Stomach (tissue), 19 donors: ENCODE results near the gene NASP. TPM values are rescaled to one million over a fixed set of nuclear protein-coding genes. Genes with fewer than 3 reads are reported as not detected.

Experiments
- DNase-seq, 2 donors: peaks; one replicate each; pipeline versions ENCODE4 v3.0.0 to v3.0.0-alpha.2; 2013 to 2019
- H3K27ac ChIP-seq, 5 donors: fragments of 200-600 bp in 4 of 5; sonication (generic) in 4 of 5; one replicate each; pipeline ENCODE4 v1.5.1; 2013 to 2019; ENCODE audit warnings: mild to moderate bottlenecking in 1 of 5, moderate library complexity in 1 of 5
- H3K27me3 ChIP-seq, 3 donors: fragments of 200-600 bp; sonication (generic); one replicate each; pipeline ENCODE4 v1.5.1; 2017 to 2019; ENCODE audit warnings: mixed run types in 1 of 3
- H3K36me3 ChIP-seq, 4 donors: fragments of 200-600 bp; sonication (generic); 1 replicate in 3 of 4; 2 replicates in 1 of 4; pipeline ENCODE4 v1.5.1; 2016 to 2019
- H3K4me1 ChIP-seq, 4 donors: fragments of 200-600 bp; sonication (generic); one replicate each; pipeline ENCODE4 v1.5.1; 2016 to 2019
- H3K4me3 ChIP-seq, 4 donors: fragments of 200-600 bp; sonication (generic) in 3 of 4; one replicate each; pipeline ENCODE4 v1.5.1; 2016 to 2019; ENCODE audit warnings: mild to moderate bottlenecking in 1 of 4
- H3K9me3 ChIP-seq, 4 donors: fragments of 200-600 bp; sonication (generic); one replicate each; pipeline ENCODE4 v1.5.1; 2016 to 2019
- CTCF ChIP-seq, 7 experiments: fragments of 450-650 bp in 4 of 7; fragments of 200-600 bp in 3 of 7; sonication (generic) in 3 of 7; IDR thresholded peaks; one replicate each; pipeline ENCODE4 v1.5.1; 2016 to 2019; ENCODE audit warnings: antibody characterized with exemption in 7 of 7, control low read depth in 2 of 7, mild to moderate bottlenecking in 1 of 7
- EP300 ChIP-seq: sonication (generic); formaldehyde crosslinking; IDR thresholded peaks from one replicate; pipeline ENCODE4 v1.6.1; 2017; ENCODE audit warnings: antibody characterized with exemption
- POLR2A ChIP-seq, 4 donors: fragments of 450-650 bp; IDR thresholded peaks; one replicate each; pipeline ENCODE4 v1.6.1; 2016; ENCODE audit warnings: antibody characterized with exemption in 4 of 4, control low read depth in 2 of 4, mild to moderate bottlenecking in 1 of 4, moderate library complexity in 1 of 4
- POLR2AphosphoS5 ChIP-seq, 3 donors: sonication (generic); formaldehyde crosslinking; IDR thresholded peaks; one replicate each; pipeline ENCODE4 v1.6.1; 2016; ENCODE audit warnings: antibody characterized with exemption in 3 of 3
- WGBS, 5 donors: extraction: QIAGEN DNeasy Blood & Tissue Kit in 3 of 5; methylation state at CpG; one replicate each; pipeline versions ENCODE4 v1.1.5 to v1.1.7; 2013 to 2018; 5-methylcytosine and 5-hydroxymethylcytosine counted together
- intact Hi-C: fragments of 100-400 bp; cut with DNase I; formaldehyde crosslinking; loops from one replicate; pipeline ENCODE4 v1.15.1; 2023; ENCODE audit warnings: low total_unique reads
- long read RNA-seq, 10 donors: transcript quantifications; one replicate each; lab custom pipeline, GENCODE V29; 2026
- polyA plus RNA-seq, 3 donors: library from polyadenylated mRNA; stranded (reverse); fragments of 200-250 nt; gene quantifications; one replicate each; pipeline ENCODE4 v1.2.3, GENCODE V29; 2013
- total RNA-seq, 5 donors: library from RNA; depleted of rRNA; stranded (reverse); fragments of >200 nt; gene quantifications; one replicate each; pipeline versions ENCODE4 v1.1.0 to v1.2.3, GENCODE V29; 2014 to 2016
- donor health status: healthy with polysubstance abuse.
- donor health status: Bipolar disorder and iron deficiency.
- donor health status: healthy.

NASP gene
- total RNA-seq (100 to 1,000 TPM in 2 of 5 donors, 10 to 100 TPM in 3; 14.0 to 107 (median 51.8) TPM), polyA plus RNA-seq (100 to 1,000 TPM in 1 of 3 donors, 10 to 100 TPM in 2; 78.7 to 119 (median 79.9) TPM)
- long read RNA-seq, donor 1, partial matches to known transcripts: 6 of 18 reads
- long read RNA-seq, donor 1, other reads (novel, unspliced or antisense): 0 of 18 reads
- long read RNA-seq, donor 2, transcript NASP-210 (9 exons, 3,659 nt): major isoform, 9 of 16 reads
- long read RNA-seq, donor 2, partial matches to known transcripts: 0 of 16 reads
- long read RNA-seq, donor 2, other reads (novel, unspliced or antisense): 0 of 16 reads
- long read RNA-seq, donor 3, transcript NASP-207 (5 exons, 604 nt): major isoform, 5 of 9 reads
- long read RNA-seq, donor 3, partial matches to known transcripts: 0 of 9 reads
- long read RNA-seq, donor 3, other reads (novel, unspliced or antisense): 0 of 9 reads
- long read RNA-seq, donor 4: 0 reads
- long read RNA-seq, donor 5, transcript NASP-207 (5 exons, 604 nt): major isoform, 10 of 23 reads
- long read RNA-seq, donor 5, partial matches to known transcripts: 5 of 23 reads
- long read RNA-seq, donor 5, other reads (novel, unspliced or antisense): 0 of 23 reads
- long read RNA-seq, donor 6: 0 reads
- long read RNA-seq, donor 7, transcript NASP-202 (14 exons, 1,538 nt): major isoform, 5 of 11 reads
- long read RNA-seq, donor 7, partial matches to known transcripts: 0 of 11 reads
- long read RNA-seq, donor 7, other reads (novel, unspliced or antisense): 0 of 11 reads
- long read RNA-seq, donor 8, transcript NASP-207 (5 exons, 604 nt): major isoform, 10 of 46 reads
- long read RNA-seq, donor 8, transcript NASP-210 (9 exons, 3,659 nt): minor isoform, 8 of 46 reads
- long read RNA-seq, donor 8, partial matches to known transcripts: 19 of 46 reads
- long read RNA-seq, donor 8, other reads (novel, unspliced or antisense): 0 of 46 reads
- long read RNA-seq, donor 9, transcript NASP-207 (5 exons, 604 nt): minor isoform, 7 of 35 reads
- long read RNA-seq, donor 9, transcript NASP-209 (2 exons, 541 nt): major isoform, 10 of 35 reads
- long read RNA-seq, donor 9, partial matches to known transcripts: 12 of 35 reads
- long read RNA-seq, donor 9, other reads (novel, unspliced or antisense): 0 of 35 reads
- long read RNA-seq, donor 10, transcript NASP-202 (14 exons, 1,538 nt): minor isoform, 6 of 18 reads
- long read RNA-seq, donor 10, transcript NASP-207 (5 exons, 604 nt): major isoform, 9 of 18 reads
- long read RNA-seq, donor 10, partial matches to known transcripts: 0 of 18 reads
- long read RNA-seq, donor 10, other reads (novel, unspliced or antisense): 0 of 18 reads

- H3K4me1 ChIP-seq: peaks cover 19 to 43% (median 33%) of the 10 kb centered on the region in 4 donors
- H3K36me3 ChIP-seq: no peaks in the 10 kb centered on the region
- no peak for TF ChIP-seq CTCF (IDR thresholded peaks at IDR 0.05)
- TF ChIP-seq EP300: no peak
- peak in 1 of 4 donors; percentile 52 for TF ChIP-seq POLR2A (IDR thresholded peaks at IDR 0.05)
- TF ChIP-seq POLR2AphosphoS5 (IDR thresholded peaks at IDR 0.05): peak in 2 of 3 donors; percentile 81 to 91
- intact Hi-C loops: no loop called here
- H3K4me3 ChIP-seq: peak within 1 kb of the TSS; percentile 99 to 100 (median 100)
- peak; percentile 92 to 95 for DNase-seq
- H3K27me3 ChIP-seq: no peaks in the 10 kb centered on the region
- H3K27ac ChIP-seq: peak within 1 kb of the TSS; percentile 93 to 96 (median 95)
- no peaks in the 10 kb centered on the region for H3K9me3 ChIP-seq
- WGBS, 5 donors: 0 to 1% (median 0%) methylated on average over 36 to 41 of the region's 41 CpGs
These were observed at the start of gene NASP for GRCh38 chr1:45583666-45584350. Gene NASP, plus strand, starts transcription at chr1:45584041. Its CDS starts 106 bp downstream, at chr1:45584147.

- H3K36me3 ChIP-seq: no peaks in the 10 kb centered on the region
- no peak for TF ChIP-seq POLR2AphosphoS5 (IDR thresholded peaks at IDR 0.05)
- H3K27me3 ChIP-seq: no peaks in the 10 kb centered on the region
- H3K27ac ChIP-seq: no peak overlapping the region
- DNase-seq: no peak
- intact Hi-C loops: no loop called here
- no peaks in the 10 kb centered on the region for H3K4me1 ChIP-seq
- WGBS, 5 donors: 66 to 70% (median 69%) methylated on average over 6 of the region's 6 CpGs
- H3K4me3 ChIP-seq: no peak overlapping the region
- no peaks in the 10 kb centered on the region for H3K9me3 ChIP-seq
These were observed 47.7 kb upstream of the NASP start for GRCh38 chr1:45535988-45536766.

- Histone ChIP-seq H3K4me1 (no peaks in the 10 kb centered on the region), H3K27ac (no peak overlapping the region), H3K36me3 (no peaks in the 10 kb centered on the region), H3K27me3 (no peaks in the 10 kb centered on the region), H3K4me3 (no peak overlapping the region), H3K9me3 (no peaks in the 10 kb centered on the region)
- TF ChIP-seq POLR2A (IDR thresholded peaks at IDR 0.05): no peak
- no peak for TF ChIP-seq EP300
- no peak for TF ChIP-seq CTCF (IDR thresholded peaks at IDR 0.05)
- intact Hi-C loops: no loop called here
- DNase-seq: no peak
- 65 to 70% (median 66%) methylated on average over 4 of the region's 4 CpGs for WGBS, 5 donors
These were observed 47.0 kb upstream of the NASP start for GRCh38 chr1:45536886-45537285.

- DNase-seq: no peak
- no peak for TF ChIP-seq CTCF (IDR thresholded peaks at IDR 0.05)
- TF ChIP-seq EP300: no peak
- TF ChIP-seq POLR2AphosphoS5 (IDR thresholded peaks at IDR 0.05): no peak
- no peak for TF ChIP-seq POLR2A (IDR thresholded peaks at IDR 0.05)
- Histone ChIP-seq H3K27ac (peak overlapping the region in 2 of 5 donors; percentile 66 to 68), H3K4me3 (no peak overlapping the region), H3K9me3 (no peaks in the 10 kb centered on the region), H3K36me3 (no peaks in the 10 kb centered on the region), H3K27me3 (no peaks in the 10 kb centered on the region), H3K4me1 (peaks cover 9 to 36% (median 14%) of the 10 kb centered on the region in 4 donors)
- intact Hi-C loops: no loop called here
- WGBS, 5 donors: 88 to 100% (median 97%) methylated on average over 1 of the region's 1 CpG
These were observed 42.6 kb upstream of the NASP start for GRCh38 chr1:45541193-45541592.
